AG08396 (cell line): ENCODE measurements around the gene UBE4B.
"Not testable (repeated sequence)": the region's sequence is repeated elsewhere in the genome, so short reads cannot be mapped to it uniquely, and the experiment has no call there.

ENCODE experiments used
- DNase-seq: peaks from one replicate; pipeline ENCODE4 v3.0.0; 2012; ENCODE audit warnings: low spot score, mixed read lengths

The UBE4B gene

GRCh38 chr1:10210841-10211804, 178.4 kb downstream of the UBE4B start:
- peak; percentile 84 for DNase-seq

DNA sequence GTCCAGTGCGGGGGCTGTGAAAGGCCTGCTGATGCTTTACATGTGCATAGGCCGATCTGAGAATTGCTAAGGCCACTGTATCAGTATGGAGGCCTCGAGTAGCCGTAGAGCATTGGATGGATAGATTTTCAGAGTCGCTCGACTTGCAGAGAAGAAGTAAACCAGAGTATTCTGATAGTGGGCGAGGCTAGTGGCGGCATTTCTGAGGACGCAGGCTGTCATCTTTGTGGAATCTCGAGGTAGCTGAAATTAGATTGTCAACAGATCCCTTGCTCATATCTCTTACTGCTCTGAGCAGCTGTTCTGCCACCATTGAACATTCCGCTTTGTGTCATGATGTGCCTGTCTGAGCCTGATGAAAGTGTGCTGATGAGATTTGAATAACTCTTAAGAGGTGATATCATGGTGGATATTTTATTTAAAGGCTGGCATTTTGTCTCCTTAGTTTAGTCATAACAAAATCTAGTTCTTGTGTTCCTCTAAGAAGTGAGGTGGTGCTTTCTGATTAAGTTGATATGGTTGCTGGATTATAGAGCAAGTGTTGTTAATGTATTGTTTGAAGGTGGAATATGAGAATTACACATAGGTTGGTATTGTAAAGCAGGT, 179.2 kb downstream of the UBE4B start:
- peak; percentile 41 for DNase-seq

DNA sequence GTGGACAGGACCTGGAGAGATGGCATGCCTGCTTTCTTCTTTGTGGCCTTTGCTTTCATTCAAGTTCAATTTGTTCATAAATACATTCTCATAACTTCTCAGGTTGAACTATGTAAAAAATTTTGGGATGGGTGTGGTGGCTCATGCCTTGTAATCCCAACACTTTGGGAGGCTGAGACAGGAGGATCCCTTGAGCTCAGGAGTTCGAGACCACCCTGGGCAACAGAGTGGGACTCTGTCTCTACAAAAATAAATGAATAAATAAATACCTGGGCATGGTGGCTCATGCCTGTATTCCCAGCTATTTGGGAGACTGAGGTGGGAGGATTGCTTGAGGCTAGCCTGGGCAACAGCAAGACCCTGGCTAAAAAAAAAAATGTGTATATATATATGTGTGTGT, 179.7 kb downstream of the UBE4B start:
- no peak for DNase-seq

DNA sequence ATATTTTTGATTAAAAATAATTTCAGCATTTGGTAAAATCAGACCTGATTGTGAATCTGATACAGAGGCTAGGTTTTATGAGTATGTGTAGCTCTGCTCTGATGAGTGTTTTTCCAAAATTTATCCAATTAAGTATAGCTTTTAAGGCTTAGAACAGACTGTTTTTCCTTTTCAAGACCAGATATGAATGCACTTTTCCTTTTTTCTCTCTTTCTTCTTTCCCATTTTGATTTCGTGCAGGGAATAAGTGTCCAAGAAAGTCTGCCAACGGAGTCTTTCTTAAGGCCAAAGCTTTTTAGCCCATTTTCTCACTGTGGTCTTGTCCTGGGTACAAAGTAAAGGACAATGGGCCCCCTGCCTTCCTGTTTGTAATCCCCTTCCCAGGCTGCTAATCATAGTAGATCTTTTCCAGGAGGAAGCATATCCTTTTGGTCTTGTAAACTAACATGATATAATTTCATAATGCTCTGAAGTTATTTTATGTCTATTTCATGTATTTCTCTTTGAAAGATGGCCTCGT, 180.5 kb downstream of the UBE4B start:
- DNase-seq, result no peak

GRCh38 chr1:10216090-10216749, 183.5 kb downstream of the UBE4B start:
- DNase-seq, result no peak

DNA sequence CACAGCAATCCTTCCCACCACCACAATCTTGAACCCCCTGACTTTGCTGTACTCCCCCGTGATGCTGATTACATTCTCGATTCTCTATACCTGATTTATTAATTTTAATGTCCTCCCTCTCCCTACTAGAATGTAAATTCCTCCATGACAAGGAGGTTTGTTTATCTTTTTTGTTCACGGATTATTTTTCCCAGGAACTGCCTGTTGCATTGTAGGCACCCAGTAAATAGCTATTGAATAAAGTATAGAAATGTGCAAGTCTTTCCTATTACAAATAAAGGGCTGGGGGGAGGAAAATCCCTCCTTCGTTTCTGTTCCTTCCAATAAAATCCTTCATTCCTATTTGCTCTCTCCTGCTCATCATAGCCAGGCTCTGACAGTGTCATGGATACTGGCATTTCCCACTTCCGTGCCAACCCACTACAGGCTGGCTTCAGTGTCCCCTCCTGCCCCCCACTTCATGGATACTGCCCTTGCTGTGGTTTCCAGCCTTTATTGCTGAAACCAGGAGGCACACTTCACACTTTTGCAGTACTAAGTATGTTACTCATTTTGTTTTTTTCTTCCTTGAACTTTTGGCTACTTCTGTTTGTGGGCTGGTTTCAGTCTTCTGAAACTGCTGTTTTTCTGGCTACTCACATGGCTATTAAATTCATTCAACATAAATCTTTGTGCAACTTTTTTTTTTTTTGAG, 185.1 kb downstream of the UBE4B start:
- peak; percentile 22 for DNase-seq

DNA sequence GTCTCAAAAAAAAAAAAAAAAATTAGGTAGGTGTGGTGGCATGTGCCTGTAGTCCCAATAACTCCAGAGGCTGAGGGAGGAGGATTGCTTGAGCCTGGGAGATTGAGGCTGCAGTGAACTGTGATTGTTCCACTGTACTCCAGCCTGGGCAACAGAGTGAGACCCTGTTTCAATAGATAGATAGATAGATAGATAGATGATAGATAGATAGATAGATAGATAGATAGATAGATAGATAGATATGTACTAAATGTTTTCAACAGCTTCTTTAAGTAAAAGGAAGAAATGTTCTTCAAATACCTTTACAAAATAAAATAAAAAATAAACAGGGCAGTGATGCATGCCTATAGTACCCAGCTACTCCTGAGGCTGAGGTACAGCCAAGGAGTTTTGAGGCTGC, 187.4 kb downstream of the UBE4B start:
- DNase-seq, result no peak

DNA sequence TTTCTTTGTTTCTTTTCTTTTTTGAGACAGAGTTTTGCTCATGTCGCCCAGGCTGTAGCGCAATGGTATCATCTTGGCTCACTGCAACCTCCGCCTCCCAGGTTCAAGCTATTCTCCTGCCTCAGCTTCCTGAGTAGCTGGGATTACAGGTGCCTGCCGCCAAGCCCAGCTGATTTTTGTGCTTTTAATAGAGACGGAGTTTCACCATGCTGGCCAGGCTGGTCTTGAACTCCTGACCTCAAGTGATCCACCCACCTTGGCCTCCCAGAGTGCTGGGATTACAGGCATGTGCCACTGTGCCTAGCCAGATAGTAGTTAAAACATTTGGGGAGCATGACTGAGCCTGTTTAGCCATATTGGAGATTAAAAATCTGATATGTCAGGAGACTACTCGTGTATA, 187.9 kb downstream of the UBE4B start:
- not testable (repeated sequence) for DNase-seq

- DNase-seq, result peak; percentile 18
Observed at GRCh38 chr1:10225573-10225972, 192.8 kb downstream of the UBE4B start.

GRCh38 chr1:10228528-10228927, 195.8 kb downstream of the UBE4B start:
- no peak for DNase-seq

DNA sequence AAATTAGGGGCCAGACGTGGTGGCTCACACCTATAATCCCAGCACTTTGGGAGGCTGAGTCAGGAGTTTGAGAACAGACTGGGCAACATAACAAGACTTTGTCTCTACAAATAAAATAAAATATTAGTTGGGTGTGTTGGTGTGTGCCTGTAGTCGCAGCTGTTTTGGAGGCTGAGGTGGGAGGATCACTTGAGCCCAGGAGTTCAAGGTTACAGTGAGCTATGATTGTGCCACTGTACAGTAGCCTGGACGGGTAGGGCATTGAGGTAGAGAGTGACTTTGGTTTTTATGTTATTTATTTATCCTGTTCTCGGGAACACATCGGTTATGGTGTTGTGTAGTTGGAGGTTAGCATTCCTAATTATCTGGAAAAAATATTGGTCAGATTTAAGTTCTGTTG, 197.1 kb downstream of the UBE4B start:
- DNase-seq, result no peak
